ENCODE measurements around the gene ATPAF2.

The ATPAF2 gene

DNA sequence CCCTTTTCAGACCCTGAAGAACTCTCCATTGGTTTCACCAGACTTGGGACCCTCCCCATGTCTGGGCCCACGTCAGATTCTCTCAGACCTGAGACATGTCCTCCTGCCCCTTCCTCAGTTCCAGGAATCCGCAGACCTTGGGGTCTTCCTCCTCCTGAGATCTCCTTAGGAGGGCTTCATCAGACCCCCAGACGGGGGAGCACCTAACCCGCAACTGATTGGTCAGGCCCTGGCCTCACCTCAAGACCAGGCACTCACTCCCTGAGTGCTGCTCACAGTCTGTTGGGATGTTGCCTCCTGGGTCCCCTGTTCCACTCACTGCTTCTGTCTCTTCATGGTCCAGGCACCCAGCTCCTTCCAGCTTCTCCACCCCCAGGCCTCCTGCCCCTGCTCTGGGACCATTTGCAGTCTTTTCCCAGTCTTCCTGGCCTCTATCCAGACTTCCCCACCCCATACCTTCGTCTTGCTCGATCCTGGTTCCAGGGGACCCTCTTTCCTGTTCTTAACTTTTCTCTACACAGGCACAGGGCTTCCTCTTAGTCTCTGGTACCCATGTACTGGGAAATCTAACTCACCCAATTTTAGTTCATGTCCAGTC lies 1.4 kb upstream of the ATPAF2 start:
- no peak for DNase-seq (ENCODE audit: low read depth)
- TF ChIP-seq, protein P1, sequence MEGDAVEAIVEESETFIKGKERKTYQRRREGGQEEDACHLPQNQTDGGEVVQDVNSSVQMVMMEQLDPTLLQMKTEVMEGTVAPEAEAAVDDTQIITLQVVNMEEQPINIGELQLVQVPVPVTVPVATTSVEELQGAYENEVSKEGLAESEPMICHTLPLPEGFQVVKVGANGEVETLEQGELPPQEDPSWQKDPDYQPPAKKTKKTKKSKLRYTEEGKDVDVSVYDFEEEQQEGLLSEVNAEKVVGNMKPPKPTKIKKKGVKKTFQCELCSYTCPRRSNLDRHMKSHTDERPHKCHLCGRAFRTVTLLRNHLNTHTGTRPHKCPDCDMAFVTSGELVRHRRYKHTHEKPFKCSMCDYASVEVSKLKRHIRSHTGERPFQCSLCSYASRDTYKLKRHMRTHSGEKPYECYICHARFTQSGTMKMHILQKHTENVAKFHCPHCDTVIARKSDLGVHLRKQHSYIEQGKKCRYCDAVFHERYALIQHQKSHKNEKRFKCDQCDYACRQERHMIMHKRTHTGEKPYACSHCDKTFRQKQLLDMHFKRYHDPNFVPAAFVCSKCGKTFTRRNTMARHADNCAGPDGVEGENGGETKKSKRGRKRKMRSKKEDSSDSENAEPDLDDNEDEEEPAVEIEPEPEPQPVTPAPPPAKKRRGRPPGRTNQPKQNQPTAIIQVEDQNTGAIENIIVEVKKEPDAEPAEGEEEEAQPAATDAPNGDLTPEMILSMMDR (conservative IDR thresholded peaks at IDR 0.05; ENCODE audit: low read length) = no peak
- H3K4me3 ChIP-seq (ENCODE audit: low read length) = peak overlapping the region; percentile 76

GRCh38 chr17:18039535-18040260 lies 730 bp upstream of the ATPAF2 start:
- H3K4me3 ChIP-seq (ENCODE audit: low read length) = peak overlapping the region; percentile 76
- no peak for DNase-seq (ENCODE audit: low read depth)
- TF ChIP-seq, protein P1 (conservative IDR thresholded peaks at IDR 0.05; ENCODE audit: low read length) = no peak

DNA sequence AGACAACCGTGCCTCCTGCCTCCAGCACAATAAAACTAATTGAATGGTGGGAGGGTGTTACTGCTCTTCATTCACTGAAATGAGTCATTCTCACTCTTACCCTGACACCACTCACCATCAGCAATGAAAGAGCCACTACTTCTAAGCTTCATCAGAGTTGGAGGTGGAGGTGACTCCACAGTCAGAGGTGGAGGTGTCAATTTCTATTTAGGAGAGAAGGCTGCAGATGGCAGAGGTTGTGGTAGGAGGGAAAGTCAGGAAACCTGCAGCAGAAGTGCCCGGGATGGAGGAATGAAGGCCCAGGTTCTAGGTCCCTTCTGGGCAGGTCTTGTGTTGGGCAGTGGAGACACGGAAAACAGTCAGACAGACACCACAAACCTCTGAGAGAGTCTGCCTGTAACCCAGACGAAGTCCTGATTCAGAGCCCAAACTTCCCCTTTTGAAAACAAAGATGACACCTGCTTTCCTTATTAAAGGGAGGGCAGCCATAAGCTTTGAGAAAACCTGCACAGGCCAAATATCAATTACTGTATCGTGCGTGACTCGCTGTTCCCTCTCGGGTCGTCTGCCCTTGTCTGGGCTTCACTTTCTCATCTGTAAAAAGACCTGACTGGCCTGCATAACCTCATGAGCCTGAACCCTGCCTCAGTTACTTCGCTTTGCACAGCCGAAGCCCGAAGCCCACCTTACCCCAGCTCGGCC lies 668 bp downstream of the ATPAF2 start:
- peak overlapping the region; percentile 74 for H3K4me3 ChIP-seq (ENCODE audit: low read length)
- no peak for DNase-seq (ENCODE audit: low read depth)
- TF ChIP-seq, protein P1 (conservative IDR thresholded peaks at IDR 0.05; ENCODE audit: low read length) = no peak

- H3K4me3 ChIP-seq (ENCODE audit: low read length) = no peak overlapping the region
- TF ChIP-seq, protein P1 (conservative IDR thresholded peaks at IDR 0.05; ENCODE audit: low read length) = no peak
- DNase-seq (ENCODE audit: low read depth) = no peak
Measured at GRCh38 chr17:18037486-18037885, 1.5 kb downstream of the ATPAF2 start.

GRCh38 chr17:18035704-18036103 lies 3.3 kb downstream of the ATPAF2 start:
- no peak for DNase-seq (ENCODE audit: low read depth)
- H3K4me3 ChIP-seq (ENCODE audit: low read length) = no peak overlapping the region
- TF ChIP-seq, protein P1 (conservative IDR thresholded peaks at IDR 0.05; ENCODE audit: low read length) = no peak

GRCh38 chr17:18033442-18034099 lies 5.4 kb downstream of the ATPAF2 start:
- no peak overlapping the region for H3K4me3 ChIP-seq (ENCODE audit: low read length)
- peak; percentile 87 for DNase-seq (ENCODE audit: low read depth)
- TF ChIP-seq, protein P1 (conservative IDR thresholded peaks at IDR 0.05; ENCODE audit: low read length) = peak; percentile 66
